Brain pericyte (primary cell): ENCODE data around the gene TSSK6.

Experiments used
- DNase-seq: peaks from one replicate; pipeline ENCODE4 v3.0.0-alpha.2; 2012; ENCODE audit warnings: low read depth, low spot score

TSSK6 gene

GRCh38 chr19:19530889-19531288 is 15.5 kb upstream of the TSSK6 start:
- no peak for DNase-seq

- no peak for DNase-seq
Observed at GRCh38 chr19:19530423-19530804, 15.1 kb upstream of the TSSK6 start.

- DNase-seq = no peak
Observed at GRCh38 chr19:19529783-19530422, 14.6 kb upstream of the TSSK6 start.

DNA sequence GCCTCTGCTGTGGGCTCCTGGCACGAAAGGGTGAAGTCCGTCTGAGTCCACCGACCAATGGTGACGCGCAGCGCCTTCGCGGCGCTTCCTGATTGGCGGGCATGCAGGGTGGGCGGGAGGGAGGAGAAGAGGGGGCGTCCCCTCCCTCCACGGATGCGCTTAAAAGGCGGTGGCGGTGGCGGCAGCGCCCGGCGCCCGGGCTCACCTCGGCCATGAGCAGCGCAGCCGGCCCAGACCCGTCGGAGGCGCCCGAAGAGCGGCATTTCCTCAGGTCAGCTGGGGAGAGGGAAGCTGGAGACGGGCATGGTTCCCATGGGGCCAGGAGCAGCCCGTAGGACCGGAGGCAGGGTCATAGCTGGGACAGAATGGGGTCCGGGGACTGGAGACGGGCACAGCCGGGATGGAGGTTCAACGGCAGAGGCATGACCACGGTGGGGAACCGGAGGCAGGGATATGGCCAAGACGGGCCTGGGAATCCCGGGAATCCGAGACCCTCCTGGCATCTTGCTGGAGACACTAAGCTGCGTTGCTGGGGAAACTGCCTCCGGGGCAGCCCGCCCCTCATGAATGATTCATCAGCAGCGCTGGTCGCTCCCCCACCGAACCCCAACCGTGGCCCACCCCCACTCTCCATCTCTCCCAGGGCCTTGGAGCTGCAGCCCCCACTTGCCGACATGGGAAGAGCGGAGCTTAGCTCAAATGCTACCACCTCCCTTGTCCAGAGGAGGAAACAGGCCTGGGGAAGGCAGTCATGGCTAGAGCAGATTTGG is 13.6 kb upstream of the TSSK6 start, which contains the start of gene YJEFN3:
Gene YJEFN3 (plus strand): TSS at position 191 of the 770 bp plus-strand sequence. CDS start 22 bp downstream, at position 213.
- DNase-seq = no peak

- DNase-seq = no peak
Observed at GRCh38 chr19:19527674-19528625, 12.6 kb upstream of the TSSK6 start.

DNA sequence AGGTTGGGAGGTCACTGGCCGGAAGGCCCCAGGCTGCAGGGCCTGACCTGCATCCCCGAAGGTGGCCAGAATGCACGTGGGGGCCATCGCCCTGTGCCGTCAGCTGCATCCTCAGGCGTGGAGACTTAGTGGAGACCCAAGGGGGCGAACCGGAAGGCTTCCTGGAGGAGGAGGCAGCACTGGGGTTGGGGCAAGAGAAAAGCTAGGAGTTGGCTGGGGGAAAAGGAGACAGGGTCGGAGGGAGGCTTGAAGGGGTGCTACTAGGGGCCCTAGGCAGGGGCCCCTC is 12.0 kb upstream of the TSSK6 start:
- no peak for DNase-seq

- DNase-seq = no peak
Observed at GRCh38 chr19:19526581-19527370, 11.4 kb upstream of the TSSK6 start.

- no peak for DNase-seq
Observed at GRCh38 chr19:19525611-19526380, 10.4 kb upstream of the TSSK6 start.

GRCh38 chr19:19524053-19524452 is 8.7 kb upstream of the TSSK6 start:
- DNase-seq = no peak

GRCh38 chr19:19523177-19523576 is 7.8 kb upstream of the TSSK6 start:
- DNase-seq = no peak

DNA sequence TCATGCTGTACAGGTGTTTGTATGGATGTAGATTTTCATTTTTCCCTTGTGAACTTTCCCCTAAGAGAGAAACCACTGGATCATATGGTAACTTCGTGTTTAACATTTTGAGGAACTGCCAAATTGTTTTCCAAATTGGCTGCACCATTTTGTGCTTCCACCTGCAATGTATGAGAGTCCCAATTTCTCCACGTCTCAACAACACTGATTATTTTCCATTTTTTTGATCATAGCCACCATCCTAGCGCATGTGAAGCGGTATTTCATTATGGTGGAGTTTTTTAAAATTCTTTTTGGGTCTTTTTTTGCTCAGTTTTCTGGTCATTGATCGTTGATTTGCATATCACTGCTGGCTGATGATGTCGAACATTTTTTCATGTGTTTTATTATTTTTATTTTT is 5.6 kb upstream of the TSSK6 start:
- DNase-seq = no peak

GRCh38 chr19:19517235-19517619 is 1.9 kb upstream of the TSSK6 start:
- DNase-seq = no peak

- DNase-seq = peak; percentile 78
Observed at GRCh38 chr19:19515642-19516519, 533 bp upstream of the TSSK6 start, which contains the start of gene NDUFA13. NDUFA13 (plus strand) TSS chr19:19516225; CDS start chr19:19516239, 14 bp downstream.

- DNase-seq = no peak
Observed at GRCh38 chr19:19514215-19514657, 1.1 kb downstream of the TSSK6 start.

- DNase-seq = no peak
Observed at GRCh38 chr19:19513682-19514081, 1.7 kb downstream of the TSSK6 start.

GRCh38 chr19:19510432-19510831 is 4.9 kb downstream of the TSSK6 start:
- DNase-seq = no peak

- DNase-seq = no peak
Observed at GRCh38 chr19:19508217-19508616, 7.1 kb downstream of the TSSK6 start.

GRCh38 chr19:19507354-19507753 is 8.0 kb downstream of the TSSK6 start:
- no peak for DNase-seq

DNA sequence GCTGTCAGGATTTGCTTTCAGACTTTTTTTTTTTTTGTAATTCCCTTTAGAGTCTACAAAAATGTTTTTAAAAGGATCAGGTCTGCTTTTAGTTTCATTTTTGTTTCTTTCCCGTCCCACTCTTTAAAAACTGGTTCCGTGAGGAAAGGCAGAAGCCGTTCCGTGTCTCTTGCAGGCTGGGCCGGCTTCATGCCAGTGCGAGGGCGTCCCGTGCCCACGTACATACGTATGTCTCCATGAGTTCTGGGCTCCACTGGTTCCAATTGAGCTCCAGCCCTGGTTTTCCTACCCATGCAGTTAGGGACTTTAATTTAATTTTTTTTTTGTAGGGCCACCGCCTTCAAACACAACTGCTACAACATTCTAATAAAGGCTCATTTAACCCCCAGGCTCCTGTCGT is 8.8 kb downstream of the TSSK6 start:
- DNase-seq = no peak
